DND-41 (cell line): ENCODE measurements around the gene CCDC6.

Source experiments
- ATAC-seq: fragments of 200-7000 bp; cut with Tn5 transposase; 3 replicates; pipeline ENCODE4 v1.9.1; 2021; ENCODE audit warnings: low read depth; ENCODE audit not compliant: insufficient read depth
- DNase-seq: peaks from one replicate; pipeline ENCODE4 v3.0.0-alpha.2; 2020
- H2AFZ ChIP-seq: 2 replicates; pipeline ENCODE4 v1.6.0; 2012; ENCODE audit warnings: low read depth, low read length
- H3K27ac ChIP-seq: 2 replicates; pipeline ENCODE4 v1.5.1; 2012; ENCODE audit warnings: low read length, inconsistent platforms
- H3K27me3 ChIP-seq: fragments of 200-600 bp; sonication (generic); 2 replicates; pipeline ENCODE4 v1.6.0; 2012; ENCODE audit warnings: low read length, mild to moderate bottlenecking, inconsistent platforms; ENCODE audit not compliant: insufficient read depth, poor library complexity
- H3K36me3 ChIP-seq: 2 replicates; pipeline ENCODE4 v1.5.1; 2012; ENCODE audit warnings: low read length, inconsistent platforms; ENCODE audit not compliant: insufficient read depth
- H3K4me1 ChIP-seq: 2 replicates; pipeline ENCODE4 v1.5.1; 2012; ENCODE audit warnings: mild to moderate bottlenecking, low read length; ENCODE audit not compliant: insufficient read depth
- H3K4me2 ChIP-seq: 2 replicates; pipeline ENCODE4 v1.6.0; 2012; ENCODE audit warnings: mild to moderate bottlenecking, moderate library complexity, low read length, inconsistent platforms; ENCODE audit not compliant: insufficient read depth
- H3K4me3 ChIP-seq, 2 experiments: fragments of 200-600 bp in 1 of 2; shearing (Covaris generic) in 1 of 2; 2 replicates each; pipeline ENCODE4 v1.5.1; 2012 to 2016; ENCODE audit warnings: inconsistent platforms in 2 of 2, low read length in 2 of 2, mild to moderate bottlenecking in 2 of 2, low read depth in 1 of 2, moderate library complexity in 1 of 2
- H3K79me2 ChIP-seq: 2 replicates; pipeline ENCODE4 v1.6.0; 2012; ENCODE audit warnings: low read length, inconsistent platforms; ENCODE audit not compliant: insufficient read depth
- H3K9ac ChIP-seq: 2 replicates; pipeline ENCODE4 v1.6.0; 2012; ENCODE audit warnings: low read depth, mild to moderate bottlenecking, inconsistent platforms, low read length, moderate library complexity
- H3K9me3 ChIP-seq: 2 replicates; pipeline ENCODE4 v1.5.1; 2012; ENCODE audit warnings: low read length, moderate library complexity, mild to moderate bottlenecking, inconsistent platforms; ENCODE audit not compliant: insufficient read depth, severe bottlenecking
- H4K20me1 ChIP-seq: 2 replicates; pipeline ENCODE4 v1.6.0; 2012; ENCODE audit warnings: low read length; ENCODE audit not compliant: insufficient read depth
- CTCF ChIP-seq: IDR thresholded peaks from 2 replicates; pipeline ENCODE4 v1.5.1; 2012; ENCODE audit warnings: borderline replicate concordance, low read length, moderate library complexity, mild to moderate bottlenecking; ENCODE audit not compliant: poor library complexity, severe bottlenecking; ENCODE audit errors: extremely low read depth
- EZH2 ChIP-seq: IDR thresholded peaks from 3 replicates; pipeline ENCODE4 v1.6.1; 2012; ENCODE audit warnings: borderline replicate concordance, low read depth, mild to moderate bottlenecking, moderate library complexity, low read length, inconsistent platforms; ENCODE audit not compliant: severe bottlenecking

CCDC6 gene

GRCh38 chr10:59873896-59874295, 32.5 kb downstream of the CCDC6 start:
- H4K20me1 ChIP-seq: peaks cover 74% of the 10 kb centered on the region
- H3K36me3 ChIP-seq: no peaks in the 10 kb centered on the region
- no peaks in the 10 kb centered on the region for H3K9me3 ChIP-seq
- no peak overlapping the region for H3K4me2 ChIP-seq
- H3K27ac ChIP-seq: no peak overlapping the region
- H3K4me1 ChIP-seq: no peaks in the 10 kb centered on the region
- no peak overlapping the region for H2AFZ ChIP-seq
- H3K4me3 ChIP-seq: no peak overlapping the region
- ATAC-seq (no peak), DNase-seq (no peak)
- no peaks in the 10 kb centered on the region for H3K27me3 ChIP-seq
- peaks cover 99% of the 10 kb centered on the region for H3K79me2 ChIP-seq
- no peak overlapping the region for H3K9ac ChIP-seq
- TF ChIP-seq EZH2: no peak

- H3K4me3 ChIP-seq: no peak overlapping the region
- H3K36me3 ChIP-seq: no peaks in the 10 kb centered on the region
- H3K9ac ChIP-seq: no peak overlapping the region
- no peaks in the 10 kb centered on the region for H3K27me3 ChIP-seq
- no peak overlapping the region for H2AFZ ChIP-seq
- TF ChIP-seq EZH2: no peak
- no peak for TF ChIP-seq CTCF
- no peak overlapping the region for H3K27ac ChIP-seq
- H3K4me2 ChIP-seq: no peak overlapping the region
- no peaks in the 10 kb centered on the region for H3K4me1 ChIP-seq
- DNase-seq (no peak), ATAC-seq (no peak)
- peaks cover 74% of the 10 kb centered on the region for H4K20me1 ChIP-seq
- H3K9me3 ChIP-seq: no peaks in the 10 kb centered on the region
- H3K79me2 ChIP-seq: peaks cover 99% of the 10 kb centered on the region
Measured at GRCh38 chr10:59872892-59873463, 33.4 kb downstream of the CCDC6 start.

GRCh38 chr10:59870152-59870551, 36.2 kb downstream of the CCDC6 start:
- peaks cover 85% of the 10 kb centered on the region for H4K20me1 ChIP-seq

GRCh38 chr10:59869594-59869940, 36.8 kb downstream of the CCDC6 start:
- Histone ChIP-seq H3K4me3 (no peak overlapping the region), H3K36me3 (no peaks in the 10 kb centered on the region), H3K9ac (no peak overlapping the region), H3K9me3 (no peaks in the 10 kb centered on the region), H3K4me2 (no peak overlapping the region), H3K4me1 (no peaks in the 10 kb centered on the region), H3K27ac (no peak overlapping the region), H3K27me3 (no peaks in the 10 kb centered on the region), H3K79me2 (peaks cover 98% of the 10 kb centered on the region), H2AFZ (no peak overlapping the region), H4K20me1 (peaks cover 85% of the 10 kb centered on the region)
- ATAC-seq (no peak), DNase-seq (no peak)
- TF ChIP-seq CTCF (no peak), EZH2 (no peak)

More at GRCh38 chr10:59870152-59870551, 36.2 kb downstream of the CCDC6 start:
- ATAC-seq (no peak), DNase-seq (no peak)
- Histone ChIP-seq H3K27me3 (no peaks in the 10 kb centered on the region), H3K9me3 (no peaks in the 10 kb centered on the region), H2AFZ (no peak overlapping the region), H3K27ac (no peak overlapping the region), H3K36me3 (no peaks in the 10 kb centered on the region), H3K4me3 (no peak overlapping the region), H3K4me1 (no peaks in the 10 kb centered on the region), H3K4me2 (no peak overlapping the region), H3K9ac (no peak overlapping the region), H3K79me2 (peaks cover 98% of the 10 kb centered on the region)
- no peak for TF ChIP-seq CTCF
- TF ChIP-seq EZH2: no peak
